ENCODE measurements around the gene GNAS-AS1.

Gene GNAS-AS1

DNA sequence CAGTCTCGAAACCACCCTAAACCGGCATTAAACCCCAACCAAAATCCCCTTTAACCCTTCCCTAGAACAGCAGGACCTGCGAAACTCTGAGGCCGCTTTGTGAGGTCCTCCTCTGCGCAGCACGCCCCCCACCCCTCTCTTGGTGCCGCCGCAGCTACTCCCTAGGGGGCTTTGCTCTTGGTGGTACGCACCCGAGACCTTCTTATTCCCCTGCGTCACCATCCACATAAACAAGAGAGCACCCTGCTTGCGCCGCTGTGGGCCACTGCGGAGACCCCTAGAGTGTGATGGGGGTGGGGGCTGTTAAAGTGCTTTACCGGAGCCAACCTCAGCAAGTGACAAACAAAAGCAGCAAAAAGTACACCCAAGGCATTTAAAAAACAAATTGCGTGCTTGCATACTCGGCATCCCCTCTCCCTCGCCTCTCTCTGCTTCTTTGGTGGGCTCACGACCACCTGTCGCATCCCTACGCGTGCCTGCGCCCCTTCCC, 1.3 kb upstream of the GNAS-AS1 start:
- no peak for TF ChIP-seq TEAD4 (IDR thresholded peaks at IDR 0.05)
- no peak for TF ChIP-seq FOXM1 (IDR thresholded peaks at IDR 0.05; ENCODE audit: borderline replicate concordance, low read depth)
- no peak for TF ChIP-seq ZBTB7A (IDR thresholded peaks at IDR 0.05; ENCODE audit: low read depth)
- TF ChIP-seq CREB1 (IDR thresholded peaks at IDR 0.05; ENCODE audit: low read depth) = no peak
- no peak for TF ChIP-seq MAX (IDR thresholded peaks at IDR 0.05)
- TF ChIP-seq CEBPB (IDR thresholded peaks at IDR 0.05) = no peak
- TF ChIP-seq EP300 (IDR thresholded peaks at IDR 0.05; ENCODE audit: borderline replicate concordance) = no peak

GRCh38 chr20:58851221-58851968, 693 bp upstream of the GNAS-AS1 start:
- TF ChIP-seq EGR1 (IDR thresholded peaks at IDR 0.05) (no peak), FOXM1 (IDR thresholded peaks at IDR 0.05; ENCODE audit: borderline replicate concordance, low read depth) (no peak), EP300 (IDR thresholded peaks at IDR 0.05; ENCODE audit: borderline replicate concordance) (no peak), RAD21 (IDR thresholded peaks at IDR 0.05; ENCODE audit: low read depth) (no peak), TEAD4 (IDR thresholded peaks at IDR 0.05) (no peak), ZBTB7A (IDR thresholded peaks at IDR 0.05; ENCODE audit: low read depth) (no peak), MAX (IDR thresholded peaks at IDR 0.05) (no peak), NFIC (IDR thresholded peaks at IDR 0.05) (no peak), TAF1 (IDR thresholded peaks at IDR 0.05; ENCODE audit: low read depth) (no peak), REST (IDR thresholded peaks at IDR 0.05; ENCODE audit: low read depth) (no peak), CREB1 (IDR thresholded peaks at IDR 0.05; ENCODE audit: low read depth) (no peak), TCF12 (IDR thresholded peaks at IDR 0.05; ENCODE audit: low read depth) (no peak), CEBPB (IDR thresholded peaks at IDR 0.05) (no peak)
- TF ChIP-seq, protein P1, sequence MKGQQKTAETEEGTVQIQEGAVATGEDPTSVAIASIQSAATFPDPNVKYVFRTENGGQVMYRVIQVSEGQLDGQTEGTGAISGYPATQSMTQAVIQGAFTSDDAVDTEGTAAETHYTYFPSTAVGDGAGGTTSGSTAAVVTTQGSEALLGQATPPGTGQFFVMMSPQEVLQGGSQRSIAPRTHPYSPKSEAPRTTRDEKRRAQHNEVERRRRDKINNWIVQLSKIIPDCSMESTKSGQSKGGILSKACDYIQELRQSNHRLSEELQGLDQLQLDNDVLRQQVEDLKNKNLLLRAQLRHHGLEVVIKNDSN (IDR thresholded peaks at IDR 0.05) = no peak

GRCh38 chr20:58847463-58847862, 3.2 kb downstream of the GNAS-AS1 start:
- TF ChIP-seq FOXM1 (IDR thresholded peaks at IDR 0.05; ENCODE audit: borderline replicate concordance, low read depth) = no peak
- no peak for TF ChIP-seq REST (IDR thresholded peaks at IDR 0.05; ENCODE audit: low read depth)
- TF ChIP-seq RAD21 (IDR thresholded peaks at IDR 0.05; ENCODE audit: low read depth) = no peak
- TF ChIP-seq EP300 (IDR thresholded peaks at IDR 0.05; ENCODE audit: borderline replicate concordance) = no peak
- no peak for TF ChIP-seq TAF1 (IDR thresholded peaks at IDR 0.05; ENCODE audit: low read depth)
- TF ChIP-seq NFIC (IDR thresholded peaks at IDR 0.05) = no peak
- TF ChIP-seq TCF12 (IDR thresholded peaks at IDR 0.05; ENCODE audit: low read depth) = no peak
- TF ChIP-seq TEAD4 (IDR thresholded peaks at IDR 0.05) = no peak
- TF ChIP-seq CEBPB (IDR thresholded peaks at IDR 0.05) = no peak
- TF ChIP-seq MAX (IDR thresholded peaks at IDR 0.05) = no peak
- no peak for TF ChIP-seq YY1 (IDR thresholded peaks at IDR 0.05; ENCODE audit: low read depth)

DNA sequence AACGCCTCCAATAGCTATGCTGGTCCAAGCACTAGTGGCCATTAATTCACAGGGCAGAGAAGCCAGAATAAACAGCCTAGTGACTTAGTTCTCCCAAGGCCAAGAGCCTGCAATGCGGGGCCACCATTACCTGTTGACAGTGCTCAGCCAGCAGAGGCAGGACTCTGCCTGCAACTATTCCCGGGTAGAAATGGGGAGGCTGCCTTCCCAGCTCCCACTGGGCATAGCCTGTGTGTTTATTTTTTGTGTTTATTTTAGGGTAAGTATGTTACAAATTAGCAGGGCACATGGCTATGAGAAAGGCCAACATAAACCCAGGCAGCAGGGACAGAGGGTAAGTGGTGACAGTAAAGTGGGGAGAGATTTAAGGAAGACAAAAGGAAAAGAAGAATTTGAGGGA, 5.0 kb downstream of the GNAS-AS1 start:
- no peak for TF ChIP-seq CEBPB (IDR thresholded peaks at IDR 0.05)
- TF ChIP-seq MAX (IDR thresholded peaks at IDR 0.05) = no peak
- TF ChIP-seq, protein P1 (IDR thresholded peaks at IDR 0.05) = no peak
- no peak for TF ChIP-seq TAF1 (IDR thresholded peaks at IDR 0.05; ENCODE audit: low read depth)
- TF ChIP-seq EGR1 (IDR thresholded peaks at IDR 0.05) = no peak

GRCh38 chr20:58843128-58843556, 7.6 kb downstream of the GNAS-AS1 start:
- TF ChIP-seq YY1 (IDR thresholded peaks at IDR 0.05; ENCODE audit: low read depth) = no peak
- TF ChIP-seq EGR1 (IDR thresholded peaks at IDR 0.05) = no peak
- TF ChIP-seq TEAD4 (IDR thresholded peaks at IDR 0.05) = no peak
- no peak for TF ChIP-seq CREB1 (IDR thresholded peaks at IDR 0.05; ENCODE audit: low read depth)
- TF ChIP-seq ZBTB7A (IDR thresholded peaks at IDR 0.05; ENCODE audit: low read depth) = no peak
- no peak for TF ChIP-seq FOXM1 (IDR thresholded peaks at IDR 0.05; ENCODE audit: borderline replicate concordance, low read depth)
- TF ChIP-seq MAX (IDR thresholded peaks at IDR 0.05) = no peak
- TF ChIP-seq REST (IDR thresholded peaks at IDR 0.05; ENCODE audit: low read depth) = no peak
- TF ChIP-seq, protein P1 (IDR thresholded peaks at IDR 0.05) = no peak
- TF ChIP-seq TAF1 (IDR thresholded peaks at IDR 0.05; ENCODE audit: low read depth) = no peak
- TF ChIP-seq CEBPB (IDR thresholded peaks at IDR 0.05) = no peak
- TF ChIP-seq TCF12 (IDR thresholded peaks at IDR 0.05; ENCODE audit: low read depth) = no peak
- TF ChIP-seq EP300 (IDR thresholded peaks at IDR 0.05; ENCODE audit: borderline replicate concordance) = no peak
- no peak for TF ChIP-seq NFIC (IDR thresholded peaks at IDR 0.05)
- TF ChIP-seq RAD21 (IDR thresholded peaks at IDR 0.05; ENCODE audit: low read depth) = no peak
